ENCODE results near the gene GRB2.
A peak's percentile ranks its signal among the peaks of the same experiment; 100 is the strongest.
"Not testable (repeated sequence)": the region's sequence is repeated elsewhere in the genome, so short reads cannot be mapped to it uniquely, and the experiment has no call there.

GRB2 gene

GRCh38 chr17:75405365-75406221, at the start of gene GRB2:
Gene GRB2, minus strand, starts transcription at chr17:75405678. Its CDS starts 12,050 bp downstream, at chr17:75393628.
- DNase-seq = peak; percentile 84

DNA sequence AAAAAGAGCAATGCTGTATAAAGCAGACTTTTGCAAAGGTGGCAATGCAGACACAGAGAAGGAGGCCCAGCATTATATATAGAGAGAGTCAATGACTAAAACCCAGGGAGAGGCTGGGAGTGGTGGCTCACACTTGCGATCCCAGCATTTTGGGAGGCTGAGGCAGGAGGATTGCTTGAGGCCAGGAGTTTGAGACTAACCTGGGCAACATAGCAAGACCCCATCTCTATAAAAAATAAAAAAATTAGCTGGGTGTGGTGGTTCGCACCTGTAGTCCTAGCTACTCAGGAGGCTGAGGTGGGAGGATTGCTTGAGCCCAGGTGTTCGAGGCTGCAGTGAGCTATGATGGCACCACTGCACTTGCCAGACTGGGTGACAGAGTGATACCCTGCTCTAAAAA, 49.2 kb upstream of the GRB2 start:
- DNase-seq = not testable (repeated sequence)

DNA sequence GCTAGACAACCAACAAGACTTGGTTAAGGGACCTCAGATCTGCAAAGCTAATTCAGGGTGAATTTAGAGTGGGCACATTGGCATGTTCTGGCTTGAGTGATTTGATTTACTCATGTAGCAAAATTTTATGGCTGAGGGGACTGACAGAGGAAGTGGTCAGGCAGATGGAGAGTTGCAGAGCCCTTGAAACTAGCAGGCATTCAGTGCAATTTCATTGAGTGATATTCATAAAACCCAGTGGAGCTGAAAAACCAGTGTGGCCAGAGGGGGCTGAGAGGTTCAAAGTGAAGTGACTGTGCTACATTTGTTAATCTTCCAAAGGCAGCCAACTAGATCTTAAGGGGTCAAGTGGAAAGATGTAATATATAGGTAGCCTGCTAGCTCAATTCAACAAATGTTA, 48.7 kb upstream of the GRB2 start:
- no peak for DNase-seq

DNA sequence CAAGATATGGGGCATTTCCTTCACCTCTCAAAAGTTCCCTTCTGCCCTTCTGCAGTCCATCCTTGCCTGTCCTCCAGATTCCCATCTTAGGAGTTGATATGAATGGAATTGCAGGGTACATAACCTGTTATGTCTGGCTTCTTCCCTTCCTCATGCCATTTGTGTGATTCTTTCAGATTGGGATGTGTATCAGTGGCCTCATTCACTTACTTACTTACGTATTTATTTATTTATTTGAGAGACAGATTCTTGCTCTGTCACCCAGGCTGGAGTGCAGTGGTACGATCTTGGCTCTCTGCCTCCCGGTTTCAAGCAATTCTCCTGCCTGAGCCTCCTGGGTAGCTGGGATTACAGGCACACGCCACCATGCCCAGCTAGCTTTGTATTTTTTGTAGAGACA, 44.8 kb upstream of the GRB2 start:
- DNase-seq = no peak

DNA sequence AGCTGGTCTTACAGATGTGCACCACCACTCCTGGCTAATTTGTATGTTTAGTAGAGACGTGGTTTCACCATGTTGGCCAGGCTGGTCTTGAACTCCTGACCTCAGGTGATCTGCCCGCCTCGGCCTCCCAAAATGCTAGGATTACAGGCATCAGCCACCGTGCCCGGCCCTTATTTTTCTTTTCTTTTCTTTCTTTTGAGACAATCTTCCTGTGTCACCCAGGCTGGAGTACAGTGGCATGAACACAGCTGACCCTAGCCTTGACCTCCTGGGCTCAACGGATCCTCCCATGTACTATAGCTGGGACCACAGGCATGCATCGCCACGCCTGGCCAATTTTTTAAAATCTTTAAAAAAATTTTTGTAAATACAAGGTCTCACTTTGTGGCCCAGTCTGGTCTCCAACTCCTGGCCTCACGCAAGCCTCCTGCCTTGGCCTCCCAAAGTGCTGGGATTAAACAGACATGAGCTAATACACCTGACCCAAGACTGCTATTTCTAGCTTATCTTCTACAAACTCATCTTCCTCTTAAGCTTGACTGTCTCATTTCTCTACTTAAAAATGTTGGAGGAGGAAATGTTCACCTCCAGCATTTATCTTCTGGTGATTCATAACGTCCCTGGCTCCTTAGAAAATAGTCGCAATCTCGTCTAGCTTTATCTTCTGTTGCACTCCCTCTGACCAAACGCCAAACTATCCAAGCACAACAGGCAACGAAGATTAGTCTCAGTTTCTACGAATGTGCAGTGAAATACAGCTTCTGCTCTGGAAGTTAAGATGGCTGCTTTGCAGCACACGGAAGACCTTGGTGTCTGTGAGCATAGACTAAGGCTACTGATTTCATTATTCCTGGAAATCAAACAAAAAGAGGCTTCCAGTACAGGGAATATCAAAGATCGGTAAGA, 42.7 kb upstream of the GRB2 start:
- DNase-seq = no peak

GRCh38 chr17:75445896-75446295, 40.4 kb upstream of the GRB2 start:
- not testable (repeated sequence) for DNase-seq

GRCh38 chr17:75445296-75445695, 39.8 kb upstream of the GRB2 start:
- no peak for DNase-seq

- DNase-seq = no peak
Observed at GRCh38 chr17:75442168-75443103, 37.0 kb upstream of the GRB2 start.

GRCh38 chr17:75440738-75441448, 35.4 kb upstream of the GRB2 start:
- DNase-seq = no peak

DNA sequence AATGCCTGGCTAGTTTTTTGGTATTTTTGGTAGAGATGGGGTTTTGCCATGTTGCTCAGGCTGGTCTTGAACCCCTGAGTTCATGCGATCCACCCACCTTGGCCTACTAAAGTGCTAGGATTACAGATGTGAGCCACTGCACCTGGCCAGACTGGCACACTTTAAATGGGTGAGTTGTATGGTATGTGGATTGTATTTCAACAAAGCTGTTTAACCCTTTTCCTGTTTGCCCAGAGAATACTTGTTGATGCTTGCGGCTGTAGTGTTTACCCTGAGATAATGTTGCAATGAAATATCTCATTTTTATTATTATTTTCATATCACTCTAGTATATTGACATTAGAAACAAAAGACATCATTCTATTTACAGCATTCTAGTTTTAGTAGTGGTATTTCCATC, 33.8 kb upstream of the GRB2 start:
- no peak for DNase-seq

DNA sequence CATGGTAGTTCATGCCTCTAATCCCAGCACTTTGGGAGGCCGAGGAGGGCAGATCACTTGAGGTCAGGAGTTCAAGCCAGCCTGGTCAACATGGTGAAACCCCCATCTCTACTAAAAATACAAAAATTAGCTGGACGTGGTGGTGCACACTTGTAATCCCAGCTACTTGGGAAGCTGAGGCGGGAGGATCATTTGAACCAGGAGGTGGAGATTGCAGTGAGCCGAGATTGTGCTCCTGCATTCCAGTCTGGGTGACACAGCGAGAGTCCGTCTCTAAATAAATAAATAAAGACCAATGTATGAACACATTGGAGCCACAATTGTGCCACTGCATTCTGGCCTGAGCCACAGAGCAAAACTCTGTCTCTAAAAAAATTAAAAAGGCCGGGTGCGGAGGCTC, 31.9 kb upstream of the GRB2 start:
- not testable (repeated sequence) for DNase-seq

DNA sequence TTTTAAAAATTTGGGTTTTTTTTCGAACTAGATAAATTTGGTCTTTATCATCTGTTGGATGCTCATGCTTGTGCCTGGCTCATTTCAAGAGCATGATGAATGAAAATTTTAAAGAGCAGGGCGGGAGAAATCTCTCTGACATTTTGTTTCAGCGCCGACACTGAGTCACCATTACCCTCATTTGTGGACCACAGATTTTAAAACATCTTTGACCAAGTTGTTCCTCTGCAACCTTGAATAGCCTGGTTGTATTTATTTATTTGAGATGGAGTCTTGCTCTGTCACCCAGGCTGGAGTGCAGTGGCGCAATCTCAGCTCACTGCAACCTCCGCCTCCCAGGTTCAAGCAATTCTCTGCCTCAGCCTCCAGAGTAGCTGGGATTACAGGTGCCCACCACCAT, 29.0 kb upstream of the GRB2 start:
- DNase-seq = not testable (repeated sequence)

- DNase-seq = no peak
Observed at GRCh38 chr17:75433218-75433783, 27.8 kb upstream of the GRB2 start.

DNA sequence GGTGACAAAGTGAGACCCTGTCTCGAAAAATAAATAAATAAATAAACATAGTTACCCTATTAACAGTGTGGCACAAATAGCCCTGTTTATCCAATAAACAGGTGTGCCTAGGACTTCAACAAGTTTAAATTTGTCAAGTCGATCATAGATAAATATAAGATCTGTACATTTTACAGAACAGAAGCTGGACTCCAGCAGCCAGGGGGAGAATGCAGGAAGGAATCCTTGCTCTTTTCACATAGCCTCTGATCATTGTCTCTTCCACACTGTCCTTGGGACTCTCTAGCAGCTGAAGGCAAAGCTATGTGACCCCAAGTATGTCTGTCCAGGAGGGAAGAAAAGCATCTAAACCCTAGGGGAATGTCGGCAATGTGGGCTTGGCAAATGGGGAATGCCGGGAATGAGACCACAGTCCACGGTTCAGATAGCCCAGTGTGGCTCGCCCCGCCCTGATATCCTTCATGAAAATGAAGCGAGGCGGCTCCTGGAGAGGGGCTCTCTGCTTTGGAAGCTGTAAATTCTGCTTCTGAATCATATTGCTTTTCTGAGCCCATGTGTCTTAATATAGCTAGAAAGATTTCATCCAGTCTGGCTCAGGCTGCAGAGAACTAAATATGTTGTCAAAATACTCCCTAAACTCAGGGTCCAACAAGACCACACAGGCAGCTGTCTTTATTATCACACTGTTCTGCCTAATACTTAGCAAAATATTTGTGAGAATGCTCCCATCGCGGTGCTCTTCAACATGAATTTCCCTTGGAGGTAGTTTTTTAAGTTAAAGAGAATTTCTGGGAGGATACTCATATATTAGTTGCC, 24.9 kb upstream of the GRB2 start:
- DNase-seq = no peak

DNA sequence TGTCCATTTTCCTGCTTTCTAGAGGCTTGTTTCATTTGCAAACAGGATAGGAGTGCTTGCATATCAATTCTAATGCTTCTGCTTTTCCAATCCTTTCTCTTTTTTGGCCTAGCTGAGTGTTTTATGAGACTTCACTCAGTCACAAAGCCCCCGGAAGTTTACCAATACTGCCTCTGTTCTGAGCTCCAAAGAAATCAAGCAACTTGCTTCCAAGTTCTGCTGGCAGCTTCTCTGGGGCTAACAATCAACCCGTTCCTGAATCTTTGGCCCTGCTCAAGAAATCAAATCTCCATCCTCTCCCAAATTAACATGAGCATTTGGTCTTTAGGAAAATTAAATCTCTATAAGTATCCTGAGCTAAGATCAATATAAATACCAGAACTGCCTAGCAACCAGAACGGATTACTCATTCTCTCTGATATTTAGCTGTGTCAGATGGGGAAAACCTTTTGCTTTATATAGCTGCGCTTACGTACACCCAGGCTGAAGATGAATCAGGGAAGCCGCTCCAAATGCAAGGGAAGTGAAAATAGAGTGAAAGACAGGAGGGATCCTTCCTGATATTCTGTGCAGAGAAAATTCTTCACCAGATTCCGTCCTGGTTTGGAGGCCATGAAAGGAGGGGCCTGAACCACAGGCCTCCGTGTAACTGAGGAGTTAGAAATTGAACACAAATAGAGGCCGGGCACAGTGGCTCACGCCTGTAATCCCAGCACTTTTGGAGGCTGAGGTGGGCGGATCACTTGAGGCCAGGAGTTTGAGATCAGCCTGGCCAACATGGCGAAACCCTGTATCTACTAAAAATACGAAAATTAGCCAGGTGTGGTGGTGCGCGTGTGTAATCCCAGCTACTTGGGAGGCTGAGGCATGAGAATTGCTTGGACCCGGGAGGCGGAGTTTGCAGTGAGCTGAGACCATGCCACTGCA, 23.3 kb upstream of the GRB2 start:
- no peak for DNase-seq

- DNase-seq = no peak
Observed at GRCh38 chr17:75418531-75418930, 13.1 kb upstream of the GRB2 start.

DNA sequence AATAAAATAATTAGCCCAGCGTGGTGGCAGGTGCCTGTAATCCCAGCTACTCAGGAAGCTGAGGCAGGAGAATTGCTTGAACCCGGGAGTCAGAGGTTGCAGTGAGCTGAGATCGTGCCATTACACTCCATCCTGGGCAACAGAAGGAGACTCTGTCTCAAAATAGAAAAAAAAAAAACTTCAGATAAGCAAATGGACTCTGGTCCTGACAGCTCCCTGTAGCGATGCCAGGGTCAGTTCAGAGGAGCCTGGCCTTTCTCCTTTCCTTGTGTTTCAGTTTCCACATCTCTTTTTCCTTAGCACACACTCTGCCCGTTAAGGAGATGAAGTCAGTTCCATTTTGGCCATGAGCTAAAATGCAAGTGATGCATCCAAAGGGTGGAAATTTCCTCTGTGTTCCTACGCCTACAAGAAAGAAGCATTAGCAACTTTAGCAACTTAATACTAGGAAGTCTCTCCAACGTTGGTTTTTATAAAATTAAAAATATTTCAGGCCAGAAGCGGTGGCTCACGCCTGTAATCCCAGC, 11.6 kb upstream of the GRB2 start:
- no peak for DNase-seq

GRCh38 chr17:75416006-75416405, 10.5 kb upstream of the GRB2 start:
- no peak for DNase-seq

DNA sequence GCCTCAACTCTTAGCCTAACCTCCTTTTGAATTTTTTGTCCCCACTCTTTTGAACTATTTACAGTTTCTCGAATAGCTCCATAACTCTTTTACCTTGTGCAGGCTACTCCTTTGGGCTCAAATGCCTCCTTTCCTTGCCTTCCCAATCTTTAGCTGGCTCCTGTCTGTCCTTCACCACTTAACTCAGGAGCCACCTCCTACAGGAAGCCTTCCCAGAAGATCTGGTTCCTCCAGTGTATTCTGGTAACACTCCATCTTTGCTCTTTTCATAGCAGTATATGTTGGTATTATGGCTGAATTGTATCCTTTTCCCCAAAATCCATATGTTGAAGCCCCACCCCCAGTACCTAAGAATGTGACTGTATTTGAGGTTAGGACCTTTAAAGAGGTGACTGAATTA, 9.0 kb upstream of the GRB2 start:
- no peak for DNase-seq

All from 8988T (cell line).